Mesenteric fat pad (tissue), 1 donor: ENCODE measurements around the gene RTN4R. TPM values are rescaled to one million over a fixed set of nuclear protein-coding genes. Genes with fewer than 3 reads are reported as not detected.

Experiments
- DNase-seq: peaks from one replicate; pipeline ENCODE4 v3.0.0-alpha.2; 2020; ENCODE audit warnings: low spot score
- total RNA-seq: library from RNA; stranded (reverse); fragmentation: NEBNext Ultra II Directional; extraction: Animal tissue kit (Norgen Biotek cat#: 25700); gene quantifications from one replicate; pipeline ENCODE4 v1.2.1, GENCODE V29; 2021
- donor health status: DM: yes; HTN: yes; CAD: no.

Gene RTN4R
- total RNA-seq, 1 donor from 2014 or later: 0.55 TPM

- DNase-seq: no peak
These were observed 36.4 kb downstream of the RTN4R start for GRCh38 chr22:20231514-20232236.

GRCh38 chr22:20230777-20231420 lies 37.2 kb downstream of the RTN4R start:
- DNase-seq: no peak

DNA sequence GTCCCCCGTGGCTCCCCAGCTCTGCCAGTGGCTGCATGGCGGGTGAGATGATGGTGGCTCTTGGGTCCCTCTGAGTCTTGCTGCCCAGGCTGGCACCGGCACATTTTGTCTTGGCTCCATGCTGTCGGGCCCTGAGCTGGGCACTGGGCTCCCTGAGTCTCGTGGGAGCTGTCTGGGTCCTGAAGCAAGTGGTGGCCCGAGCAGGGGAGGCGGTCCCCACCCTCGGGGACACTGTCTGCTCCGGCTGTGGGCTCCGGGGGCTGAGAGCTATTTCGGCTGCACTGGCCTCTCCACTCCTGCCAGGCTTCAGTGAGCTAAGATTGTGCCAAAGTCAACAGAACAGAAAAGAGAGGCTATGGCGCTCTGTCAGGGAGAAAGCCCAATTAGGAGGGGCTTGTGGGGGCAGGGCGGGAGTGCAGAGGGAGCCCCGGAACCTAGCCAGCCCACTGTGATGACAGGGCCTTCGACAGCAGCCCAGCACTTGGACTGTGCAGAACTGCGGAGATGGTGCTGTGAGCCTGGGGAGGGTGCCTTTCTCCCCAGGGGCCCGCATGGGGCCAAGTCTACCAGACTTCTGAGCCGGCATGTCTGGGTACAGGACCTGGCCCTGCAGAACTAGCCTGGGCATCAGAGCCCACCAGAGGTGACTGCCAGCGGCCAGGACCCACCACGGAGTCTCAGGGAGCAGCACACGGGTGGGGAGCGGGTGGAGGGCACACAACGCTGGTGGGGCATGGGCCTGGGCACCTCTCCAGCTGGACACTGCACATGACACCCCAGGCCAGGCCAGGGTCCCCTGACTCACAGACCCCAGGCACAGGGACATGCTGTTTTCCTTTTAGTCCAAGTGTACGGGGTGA lies 38.0 kb downstream of the RTN4R start:
- no peak for DNase-seq

GRCh38 chr22:20228939-20229272 lies 39.2 kb downstream of the RTN4R start:
- DNase-seq: no peak

DNA sequence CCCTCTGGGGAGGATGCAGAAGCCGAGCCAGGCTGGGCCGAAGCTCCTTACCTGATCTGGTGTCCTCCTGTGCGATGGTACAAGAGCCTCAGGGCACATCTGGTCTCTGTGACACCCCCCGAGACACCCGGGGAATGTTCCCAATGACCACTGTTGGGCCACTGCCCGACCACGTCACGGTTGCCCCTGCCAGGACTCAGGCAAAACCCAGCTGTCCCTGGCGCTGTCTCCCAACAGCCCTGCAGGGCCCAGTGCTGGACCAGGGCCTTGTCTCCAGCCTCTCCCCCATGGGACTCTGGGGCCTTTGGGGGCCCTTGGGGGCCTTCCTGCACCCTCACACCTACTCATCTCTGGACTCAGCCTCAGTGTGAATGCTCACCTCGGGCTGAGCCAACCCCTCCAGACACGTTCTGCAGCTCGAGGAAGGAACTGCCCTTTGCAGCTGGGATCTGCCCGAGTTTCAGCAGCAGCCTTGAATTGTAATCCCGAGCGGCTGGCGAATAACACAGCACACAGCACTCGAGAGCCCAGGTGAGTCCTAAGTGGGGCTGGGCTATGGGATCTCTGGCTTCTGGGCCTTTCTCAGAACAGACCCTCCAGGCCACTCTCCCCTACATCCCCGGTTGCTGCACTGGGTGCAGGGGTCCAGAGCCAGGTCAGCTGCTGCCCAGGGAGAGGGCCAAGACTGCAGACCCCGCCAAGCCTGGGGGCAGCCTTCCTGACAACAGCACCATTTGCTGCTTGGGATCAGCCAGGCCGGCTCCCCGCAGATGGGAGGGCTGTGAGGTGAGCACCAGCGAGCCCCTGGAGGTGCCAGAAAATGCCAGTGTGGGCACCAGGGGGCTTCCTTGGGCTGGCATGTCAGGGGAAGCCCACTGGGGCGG lies 39.8 kb downstream of the RTN4R start:
- DNase-seq: no peak

DNA sequence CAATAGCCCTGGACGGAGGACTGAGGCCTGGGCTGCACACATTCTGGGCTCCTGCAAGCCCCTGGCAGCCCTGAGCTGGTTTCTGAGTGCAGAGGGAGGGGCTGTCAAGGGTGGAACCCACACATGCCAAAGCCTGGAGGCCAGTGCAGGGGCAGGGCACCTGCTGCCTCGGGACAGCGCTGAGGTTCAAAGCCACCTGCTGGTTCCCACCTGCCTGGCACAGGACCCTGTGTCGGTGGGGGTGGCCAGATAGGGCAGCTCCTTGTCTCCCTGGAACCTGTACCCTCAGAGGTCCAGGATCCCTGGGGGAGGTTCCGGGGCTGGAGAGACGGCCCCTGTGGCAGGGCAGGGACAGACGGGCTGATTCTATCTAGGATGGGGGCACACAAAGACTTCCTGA lies 40.8 kb downstream of the RTN4R start:
- no peak for DNase-seq

DNA sequence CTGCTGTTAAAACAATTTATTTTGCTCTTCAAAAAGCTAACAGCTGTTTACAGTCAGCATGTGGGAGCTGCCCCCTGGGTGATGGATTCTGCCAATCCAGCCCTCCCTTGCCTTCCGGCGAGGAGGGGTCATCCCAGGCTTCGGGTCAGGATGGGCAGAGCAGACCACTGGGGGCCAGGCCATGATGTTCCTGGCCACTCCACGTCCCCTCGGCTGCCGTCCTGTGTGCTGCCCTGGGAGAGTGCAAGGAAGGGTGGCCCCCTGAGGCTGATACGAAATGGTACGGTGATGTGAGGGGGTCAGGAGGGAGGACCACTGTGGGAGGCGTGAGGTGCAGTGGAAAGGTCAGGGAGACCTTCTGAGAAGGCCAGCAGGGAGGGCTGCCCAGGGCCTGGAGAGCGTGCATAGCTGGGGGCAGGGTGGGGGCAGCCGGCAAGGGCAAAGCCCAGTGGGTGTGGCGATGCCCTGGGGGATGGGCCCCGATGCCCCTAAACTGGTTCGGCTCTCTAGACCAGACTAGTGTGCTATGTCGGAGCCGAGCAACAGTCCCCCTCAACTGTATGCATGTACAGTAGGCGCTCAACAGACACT lies 41.3 kb downstream of the RTN4R start:
- no peak for DNase-seq

GRCh38 chr22:20226077-20226716 lies 41.9 kb downstream of the RTN4R start:
- no peak for DNase-seq

GRCh38 chr22:20225693-20225966 lies 42.5 kb downstream of the RTN4R start:
- no peak for DNase-seq

DNA sequence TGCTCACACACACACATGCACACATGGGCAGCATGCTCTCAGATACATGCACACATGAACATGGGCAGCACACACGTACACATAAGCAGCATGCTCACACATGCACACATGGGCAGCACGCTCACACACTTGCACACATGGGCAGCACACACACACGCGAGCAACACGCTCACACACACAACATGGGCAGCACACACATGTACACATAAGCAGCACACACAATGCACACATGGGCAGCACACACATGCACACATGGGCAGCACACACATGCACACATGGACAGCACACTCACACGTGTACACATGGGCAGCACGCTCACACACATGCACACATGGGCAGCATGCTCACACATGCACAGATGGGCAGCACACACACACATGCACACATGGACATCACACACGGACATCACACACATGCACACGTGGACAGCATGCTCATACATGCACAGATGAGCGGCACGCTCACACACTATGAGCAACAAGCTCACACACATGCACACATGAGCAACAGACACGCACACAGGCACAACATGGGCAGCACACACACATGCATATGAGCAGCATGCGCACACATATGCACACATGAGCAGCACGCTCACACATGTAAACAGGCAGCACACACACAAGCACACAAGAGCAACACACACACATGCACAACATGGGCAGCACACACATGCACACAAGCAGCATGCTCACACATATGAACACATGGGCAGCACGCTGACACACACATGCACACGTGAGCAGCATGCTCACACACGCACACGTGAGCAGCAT lies 43.0 kb downstream of the RTN4R start:
- no peak for DNase-seq

DNA sequence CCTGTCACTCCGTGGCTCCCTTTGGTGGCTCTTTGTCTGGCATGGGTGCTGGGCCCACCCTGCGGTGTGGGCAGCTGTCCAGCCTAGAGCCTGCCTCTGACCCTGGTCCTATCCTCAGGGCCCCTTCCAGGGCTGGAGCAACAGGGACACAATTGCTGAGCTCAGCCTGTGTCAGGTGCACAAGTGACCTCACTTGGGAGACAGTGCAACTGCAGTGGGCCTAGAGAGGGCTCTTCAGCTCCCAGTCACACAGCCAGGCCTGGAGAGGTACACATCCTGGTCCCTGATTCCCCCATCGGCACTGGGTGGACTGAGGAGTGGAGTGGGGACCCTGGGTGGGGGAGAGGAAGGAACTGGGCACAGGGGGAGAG lies 43.9 kb downstream of the RTN4R start:
- DNase-seq: no peak

DNA sequence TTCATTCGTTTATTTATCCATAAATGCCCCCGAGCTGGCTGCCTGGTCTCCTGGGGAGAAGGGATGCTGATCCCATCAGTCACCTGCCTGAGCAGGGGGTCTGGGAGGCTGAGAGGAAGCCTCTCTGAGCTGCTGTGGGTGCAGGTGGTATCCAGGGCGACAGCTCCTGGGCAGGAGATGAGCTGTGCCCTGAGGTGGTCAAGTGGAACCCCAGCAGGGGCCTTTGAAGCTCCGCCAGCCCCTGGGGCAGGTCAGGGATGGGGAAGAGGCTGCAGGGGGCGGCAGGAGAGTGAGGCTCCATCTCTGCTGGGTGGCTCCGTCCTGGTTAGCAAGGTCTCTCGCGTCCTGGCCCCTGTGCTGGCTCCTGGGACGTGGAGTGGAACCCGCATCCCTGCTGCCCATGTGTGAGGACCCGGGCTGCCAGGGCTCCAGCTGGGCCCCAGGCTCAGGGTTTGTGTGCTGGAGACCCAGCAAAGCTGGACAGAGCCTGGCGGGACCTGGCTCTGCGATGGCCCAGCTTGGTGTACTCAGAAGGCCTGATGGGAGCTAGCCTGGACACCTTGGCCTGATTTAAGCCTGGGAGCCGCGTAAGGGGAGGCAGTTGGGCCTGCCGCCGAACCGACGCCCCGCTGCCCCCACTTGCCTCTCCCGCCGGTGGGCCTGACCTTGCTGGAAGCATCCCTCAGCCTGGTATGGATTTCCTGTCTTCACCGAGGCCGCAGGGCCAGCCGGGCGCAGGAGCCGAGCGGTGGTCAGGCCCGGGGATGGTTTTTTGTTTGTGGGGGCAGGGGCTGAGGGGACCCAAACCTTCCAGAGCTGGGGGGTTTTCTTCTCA lies 44.5 kb downstream of the RTN4R start:
- DNase-seq: no peak

DNA sequence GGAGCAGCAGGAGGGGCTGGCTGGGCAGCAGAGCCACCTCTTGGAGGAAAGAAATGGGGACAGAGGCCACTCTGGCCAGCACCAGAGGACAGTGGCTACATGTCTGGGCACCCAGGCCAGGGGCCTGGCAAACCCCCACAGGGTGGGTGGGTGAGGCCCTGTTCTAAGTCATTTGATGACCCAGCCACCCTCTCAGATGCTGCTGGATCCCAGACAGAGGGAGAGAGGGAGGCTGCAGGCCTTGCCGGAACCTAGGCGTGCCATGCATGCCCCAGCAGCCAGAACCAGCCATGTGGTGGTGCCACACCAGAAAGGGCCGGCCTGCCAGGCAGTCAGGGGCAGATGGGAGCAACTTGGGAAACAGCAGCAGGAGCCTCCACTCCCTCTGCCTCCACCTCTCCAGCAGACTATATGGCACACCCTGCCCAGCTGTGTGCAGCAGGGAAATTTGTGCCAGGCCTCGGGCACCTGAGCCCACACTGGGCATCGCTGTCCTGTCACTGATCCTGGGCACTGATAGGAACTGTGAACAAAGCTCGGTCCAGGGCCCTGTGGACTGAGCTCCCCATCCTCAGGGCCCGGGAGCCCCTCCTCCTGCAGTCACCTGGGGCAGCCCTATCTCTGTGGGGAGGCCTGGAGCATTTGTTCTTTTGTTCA lies 45.2 kb downstream of the RTN4R start:
- DNase-seq: no peak

- DNase-seq: no peak
These were observed 46.4 kb downstream of the RTN4R start for GRCh38 chr22:20221421-20222340.

- DNase-seq: no peak
These were observed 47.5 kb downstream of the RTN4R start for GRCh38 chr22:20220629-20221026.

GRCh38 chr22:20219667-20220628 lies 48.2 kb downstream of the RTN4R start:
- DNase-seq: no peak
